HG03066 (cell line): ENCODE data around the gene NOL9.

Experiments
- ATAC-seq: cut with Tn5 transposase; IDR thresholded peaks from one replicate; pipeline ENCODE4 v1.9.1; 2021; ENCODE audit warnings: low read depth; ENCODE audit not compliant: unreplicated experiment

NOL9 gene

DNA sequence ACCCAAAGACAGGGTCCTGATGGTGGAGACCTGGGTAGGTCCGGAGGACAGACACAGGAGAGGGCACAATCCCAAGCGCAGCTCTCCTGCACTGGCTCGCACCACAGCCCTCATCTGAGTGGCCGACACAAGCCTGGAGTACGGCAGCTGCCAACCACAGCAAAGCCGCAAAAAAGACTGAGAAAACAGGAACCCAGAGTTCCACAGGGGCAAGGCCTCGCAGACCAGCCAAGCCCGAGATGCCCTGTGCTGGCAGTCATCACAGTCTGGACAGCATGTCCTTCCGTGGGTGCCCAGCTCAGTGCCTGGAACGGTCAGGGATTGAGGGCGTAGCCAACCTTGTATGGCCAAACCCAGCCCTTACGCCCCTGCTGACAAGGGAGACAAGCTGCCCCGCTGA lies 36.9 kb upstream of the NOL9 start:
- no peak for ATAC-seq

DNA sequence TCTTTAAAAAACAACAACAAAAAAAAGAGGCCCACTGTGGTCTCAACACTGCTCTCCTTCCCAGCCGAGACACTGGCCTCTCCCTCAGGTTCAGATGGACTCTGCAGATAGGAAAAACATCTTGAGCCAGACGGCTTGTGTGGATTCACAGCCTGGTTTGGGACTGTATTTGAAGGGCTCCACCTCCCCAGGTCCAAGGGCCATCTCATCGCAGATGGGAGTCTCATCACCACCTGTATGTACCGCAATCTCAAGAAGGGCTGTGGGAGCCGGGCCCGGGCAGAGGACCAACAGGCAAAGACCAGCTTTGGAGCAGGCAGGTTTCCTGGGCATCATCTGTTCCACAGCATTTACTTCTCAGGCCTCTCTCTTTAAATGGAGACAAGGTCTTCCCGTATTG lies 35.7 kb upstream of the NOL9 start:
- ATAC-seq: no peak

DNA sequence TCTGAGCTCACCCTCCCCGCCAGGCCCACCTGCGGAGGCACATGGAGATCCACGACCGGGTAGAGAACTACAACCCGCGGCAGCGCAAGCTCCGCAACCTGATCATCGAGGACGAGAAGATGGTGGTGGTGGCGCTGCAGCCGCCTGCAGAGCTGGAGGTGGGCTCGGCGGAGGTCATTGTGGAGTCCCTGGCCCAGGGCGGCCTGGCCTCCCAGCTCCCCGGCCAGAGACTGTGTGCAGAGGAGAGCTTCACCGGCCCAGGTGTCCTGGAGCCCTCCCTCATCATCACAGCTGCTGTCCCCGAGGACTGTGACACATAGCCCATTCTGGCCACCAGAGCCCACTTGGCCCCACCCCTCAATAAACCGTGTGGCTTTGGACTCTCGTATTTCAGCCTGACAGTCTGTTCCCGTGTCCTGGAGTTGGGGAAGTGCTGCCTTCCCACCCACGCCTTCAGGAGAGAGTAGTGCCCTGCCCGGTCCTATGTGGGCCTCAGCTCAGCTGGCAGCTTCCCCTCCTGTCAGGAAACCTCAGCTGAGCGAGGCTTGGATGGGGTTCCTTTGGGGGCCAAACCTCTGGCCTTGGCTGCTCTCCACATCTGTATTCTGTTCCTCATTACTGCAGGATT lies 34.7 kb upstream of the NOL9 start:
- ATAC-seq: no peak

DNA sequence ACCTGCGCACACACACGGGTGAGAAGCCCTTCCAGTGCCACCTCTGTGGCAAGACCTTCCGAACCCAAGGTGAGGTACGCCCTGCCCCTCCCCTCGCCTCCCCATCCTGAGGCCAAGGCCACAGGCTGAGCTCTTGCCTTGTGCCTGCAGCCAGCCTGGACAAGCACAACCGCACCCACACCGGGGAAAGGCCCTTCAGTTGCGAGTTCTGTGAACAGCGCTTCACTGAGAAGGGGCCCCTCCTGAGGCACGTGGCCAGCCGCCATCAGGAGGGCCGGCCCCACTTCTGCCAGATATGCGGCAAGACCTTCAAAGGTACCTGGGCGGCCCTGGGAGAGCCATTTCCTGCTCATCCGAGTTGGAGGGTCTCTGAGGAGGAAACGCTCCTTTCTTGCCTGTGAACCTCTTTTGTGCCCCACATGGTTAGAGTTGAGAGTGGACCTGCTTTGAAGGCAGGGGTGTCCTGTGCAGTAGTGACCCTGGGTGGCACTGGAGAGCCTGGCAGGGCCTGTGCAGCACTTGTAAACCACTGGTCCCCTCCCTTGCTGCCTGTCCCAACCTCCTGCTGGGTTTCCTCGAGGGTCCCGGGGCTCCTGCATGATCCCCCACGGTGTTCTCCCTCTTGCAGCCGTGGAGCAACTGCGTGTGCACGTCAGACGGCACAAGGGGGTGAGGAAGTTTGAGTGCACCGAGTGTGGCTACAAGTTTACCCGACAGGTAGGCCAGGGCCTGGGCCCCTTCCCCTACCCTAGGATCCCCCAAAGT lies 34.0 kb upstream of the NOL9 start:
- no peak for ATAC-seq

DNA sequence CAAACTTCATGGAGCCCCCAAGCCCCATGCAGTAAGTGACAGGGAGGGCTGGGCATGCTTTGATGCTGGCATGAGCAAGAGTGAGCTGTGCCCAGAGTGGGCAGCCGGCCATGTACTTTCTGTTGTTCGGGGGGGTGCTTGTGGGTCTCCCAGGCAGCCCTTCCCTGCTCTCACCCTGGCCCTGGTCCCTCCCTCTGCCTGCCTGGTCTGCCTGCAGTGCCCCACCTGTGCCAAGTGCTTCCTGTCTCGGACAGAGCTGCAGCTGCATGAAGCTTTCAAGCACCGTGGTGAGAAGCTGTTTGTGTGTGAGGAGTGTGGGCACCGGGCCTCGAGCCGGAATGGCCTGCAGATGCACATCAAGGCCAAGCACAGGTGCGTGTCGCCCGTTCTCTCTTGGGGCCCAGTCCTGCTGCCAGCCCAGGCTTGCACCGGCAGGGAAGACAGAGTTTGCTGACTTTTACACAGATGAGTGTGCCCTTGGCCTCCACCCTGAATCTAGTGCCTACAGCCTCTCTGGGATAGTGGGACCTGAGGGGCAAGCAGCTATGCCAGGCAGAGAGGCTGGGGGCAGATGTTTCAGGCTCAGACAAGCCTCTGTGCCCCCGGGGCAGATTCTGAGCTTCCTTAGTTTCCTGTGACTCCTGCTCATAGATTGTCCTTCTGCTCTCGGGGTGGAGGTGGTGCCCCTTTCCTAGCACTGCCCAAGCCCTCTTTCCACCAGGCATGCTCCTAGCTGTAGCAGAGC lies 33.1 kb upstream of the NOL9 start:
- no peak for ATAC-seq

DNA sequence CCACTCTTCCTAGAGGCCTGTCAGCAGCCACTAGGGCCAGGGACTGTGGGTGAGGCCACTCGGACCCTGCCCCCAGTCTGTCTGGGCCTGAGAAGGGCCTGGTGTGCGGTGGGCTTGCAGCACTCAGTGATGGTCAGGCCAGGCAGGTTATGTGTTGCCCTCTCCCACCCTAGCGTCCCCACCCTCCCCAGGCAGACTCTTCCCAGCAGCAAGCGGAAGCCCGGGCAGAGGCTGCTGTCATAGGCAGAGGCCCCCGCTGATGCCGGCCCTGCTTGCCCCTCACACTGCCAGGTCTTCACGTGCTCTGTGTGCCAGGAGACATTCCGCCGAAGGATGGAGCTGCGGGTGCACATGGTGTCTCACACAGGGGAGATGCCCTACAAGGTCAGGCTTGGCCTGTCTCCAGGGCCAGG lies 32.1 kb upstream of the NOL9 start:
- no peak for ATAC-seq

DNA sequence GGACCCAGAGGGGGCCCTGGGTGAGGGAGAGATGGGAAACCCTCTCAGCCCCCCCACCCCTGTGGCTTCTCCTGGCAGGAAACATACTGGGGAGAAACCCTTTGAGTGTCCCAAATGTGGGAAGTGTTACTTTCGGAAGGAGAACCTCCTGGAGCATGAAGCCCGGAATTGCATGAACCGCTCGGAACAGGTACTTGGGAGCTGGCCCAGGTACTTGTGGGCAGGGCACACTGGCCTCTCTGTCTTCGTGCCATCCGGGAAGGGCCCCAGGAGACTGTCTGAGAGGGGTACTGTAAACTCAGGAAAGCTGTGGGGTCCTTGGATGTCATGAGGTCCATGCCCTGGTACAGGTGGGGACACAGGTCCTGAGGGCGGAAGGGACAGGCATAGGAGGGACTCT lies 31.5 kb upstream of the NOL9 start:
- ATAC-seq: no peak

DNA sequence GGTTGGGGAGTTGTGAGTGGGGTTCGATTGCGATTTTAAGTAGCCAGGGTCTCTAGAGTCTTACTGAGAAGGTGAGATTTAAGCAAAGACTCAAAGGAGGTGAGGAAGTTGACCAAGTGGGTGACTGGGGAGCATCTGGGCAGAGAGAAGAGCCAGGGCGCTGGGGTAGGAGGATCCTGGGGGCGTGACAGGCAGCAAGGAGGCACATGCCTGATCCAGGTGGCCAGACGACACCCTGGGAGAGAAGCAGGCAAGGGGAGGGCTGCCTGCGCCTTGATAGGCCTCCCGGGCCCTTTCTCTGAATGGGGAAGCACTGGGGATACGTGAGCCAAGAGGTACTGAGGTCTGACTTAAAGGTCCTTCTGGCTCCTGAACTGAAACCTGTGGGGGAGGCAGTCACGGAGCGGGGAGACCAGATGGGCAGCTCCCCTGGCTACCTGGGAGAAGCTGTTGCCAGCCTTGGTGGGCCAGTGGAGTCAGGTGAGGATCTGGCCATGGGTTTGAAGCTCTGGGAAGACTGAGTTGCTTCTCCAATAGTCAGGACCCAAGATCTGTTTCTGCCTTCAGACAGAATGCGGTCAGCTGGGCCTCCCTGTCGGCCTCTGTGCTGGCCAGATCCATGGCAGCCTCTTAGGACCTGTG lies 30.9 kb upstream of the NOL9 start:
- no peak for ATAC-seq

DNA sequence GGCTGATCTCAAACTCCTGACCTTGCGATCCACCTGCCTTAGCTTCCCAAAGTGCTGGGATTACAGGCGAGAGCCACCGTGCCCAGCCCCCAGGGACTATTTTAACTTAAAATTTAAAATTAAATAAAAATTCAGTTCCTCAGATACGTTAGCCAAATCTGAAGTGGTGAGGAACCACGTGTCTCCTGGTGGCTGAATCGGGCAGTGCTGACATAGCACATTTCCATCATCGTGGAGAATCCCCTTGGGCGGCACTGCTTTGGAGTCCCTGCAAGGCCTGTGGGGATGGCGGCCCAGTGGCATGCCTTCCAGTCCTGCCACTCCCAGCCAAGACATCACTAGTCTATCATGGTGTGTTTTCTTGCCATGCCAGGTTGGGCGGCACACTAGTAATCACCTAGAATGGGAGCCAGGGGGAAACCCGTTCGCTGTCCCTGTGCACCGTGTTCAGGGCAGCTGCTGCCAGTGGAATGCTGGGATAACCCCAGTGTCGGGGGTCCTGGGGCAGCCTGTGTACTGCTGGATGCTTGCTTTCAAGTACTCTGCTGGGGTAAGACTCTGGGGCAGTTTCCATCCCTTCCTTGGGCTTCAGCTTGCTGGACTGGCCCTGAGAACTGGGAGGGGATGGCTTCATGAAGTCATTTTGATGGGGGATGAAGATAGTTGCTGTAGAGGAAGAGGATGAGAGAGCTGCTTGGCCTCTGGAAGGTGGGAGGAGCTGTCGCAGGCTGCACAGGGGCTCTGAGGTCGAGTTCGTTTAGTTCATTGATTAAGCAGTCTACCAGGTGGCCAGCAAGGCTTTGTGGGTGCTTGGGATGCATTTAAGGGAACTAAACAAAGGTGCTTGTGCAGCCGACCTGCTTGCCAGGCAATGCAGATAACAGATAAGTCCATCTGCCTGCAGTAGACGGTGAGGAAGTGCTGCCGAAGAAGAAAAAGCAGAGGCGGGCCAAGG lies 30.1 kb upstream of the NOL9 start:
- ATAC-seq: no peak

DNA sequence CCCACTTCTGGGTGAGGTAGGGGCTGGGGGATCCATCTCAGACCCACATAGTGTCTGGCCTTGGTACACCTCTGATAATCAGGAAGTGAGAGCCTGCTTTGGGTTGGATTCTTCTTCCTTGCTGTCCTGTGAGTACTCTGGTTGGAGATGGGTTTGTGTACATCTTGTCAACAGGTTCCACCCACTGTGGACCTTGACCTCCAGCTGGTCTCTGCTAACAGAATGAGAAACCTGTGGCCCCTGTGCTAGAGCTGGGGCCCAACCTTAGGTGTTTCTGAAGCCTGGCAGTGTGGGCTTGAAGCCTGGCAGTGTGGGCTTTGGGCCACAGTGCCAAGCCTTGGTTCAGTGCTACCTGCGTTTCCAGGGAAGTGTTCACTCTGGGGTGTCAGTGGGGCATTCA lies 28.1 kb upstream of the NOL9 start:
- no peak for ATAC-seq

DNA sequence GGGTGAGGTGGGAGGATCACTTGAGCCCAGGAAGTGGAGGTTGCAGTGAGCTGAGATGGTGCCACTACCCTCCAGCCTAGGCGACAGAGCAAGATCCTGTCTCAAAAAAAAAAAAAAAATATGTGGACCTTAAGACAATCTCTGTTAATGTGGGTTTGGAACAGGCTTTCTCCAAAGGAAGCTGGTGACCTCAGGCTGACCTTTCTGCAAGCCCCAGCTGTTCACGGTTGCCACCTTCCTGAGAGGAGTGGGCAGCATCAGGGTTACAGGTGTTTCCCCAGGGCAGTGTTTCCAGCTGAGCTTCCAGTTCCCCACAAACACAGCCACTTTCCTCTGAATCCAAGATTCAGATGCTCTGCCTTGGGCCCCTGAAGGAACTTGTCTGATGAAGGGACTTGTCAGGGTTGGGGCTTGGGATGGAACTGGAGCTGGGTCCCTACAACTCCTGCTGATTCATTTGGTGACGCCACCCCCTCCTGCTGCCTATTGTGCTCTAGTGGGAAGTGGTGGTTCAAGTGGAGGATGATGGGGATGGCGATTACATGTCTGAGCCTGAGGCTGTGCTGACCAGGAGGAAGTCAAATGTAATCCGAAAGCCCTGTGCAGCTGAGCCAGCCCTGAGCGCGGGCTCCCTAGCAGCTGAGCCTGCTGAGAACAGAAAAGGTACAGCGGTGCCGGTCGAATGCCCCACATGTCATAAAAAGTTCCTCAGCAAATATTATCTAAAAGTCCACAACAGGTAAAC lies 27.4 kb upstream of the NOL9 start:
- no peak for ATAC-seq

DNA sequence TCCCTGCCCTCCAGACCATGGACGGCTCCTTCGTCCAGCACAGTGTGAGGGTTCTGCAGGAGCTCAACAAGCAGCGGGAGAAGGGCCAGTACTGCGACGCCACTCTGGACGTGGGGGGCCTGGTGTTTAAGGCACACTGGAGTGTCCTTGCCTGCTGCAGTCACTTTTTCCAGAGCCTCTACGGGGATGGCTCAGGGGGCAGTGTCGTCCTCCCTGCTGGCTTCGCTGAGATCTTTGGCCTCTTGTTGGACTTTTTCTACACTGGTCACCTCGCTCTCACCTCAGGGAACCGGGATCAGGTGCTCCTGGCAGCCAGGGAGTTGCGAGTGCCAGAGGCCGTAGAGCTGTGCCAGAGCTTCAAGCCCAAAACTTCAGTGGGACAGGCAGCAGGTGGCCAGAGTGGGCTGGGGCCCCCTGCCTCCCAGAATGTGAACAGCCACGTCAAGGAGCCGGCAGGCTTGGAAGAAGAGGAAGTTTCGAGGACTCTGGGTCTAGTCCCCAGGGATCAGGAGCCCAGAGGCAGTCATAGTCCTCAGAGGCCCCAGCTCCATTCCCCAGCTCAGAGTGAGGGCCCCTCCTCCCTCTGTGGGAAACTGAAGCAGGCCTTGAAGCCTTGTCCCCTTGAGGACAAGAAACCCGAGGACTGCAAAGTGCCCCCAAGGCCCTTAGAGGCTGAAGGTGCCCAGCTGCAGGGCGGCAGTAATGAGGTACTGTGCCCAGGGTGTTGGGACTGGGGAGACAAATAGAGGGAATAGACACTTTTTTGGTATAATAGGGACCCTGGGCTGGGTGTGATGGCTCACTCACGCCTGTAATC lies 26.5 kb upstream of the NOL9 start:
- ATAC-seq: no peak

DNA sequence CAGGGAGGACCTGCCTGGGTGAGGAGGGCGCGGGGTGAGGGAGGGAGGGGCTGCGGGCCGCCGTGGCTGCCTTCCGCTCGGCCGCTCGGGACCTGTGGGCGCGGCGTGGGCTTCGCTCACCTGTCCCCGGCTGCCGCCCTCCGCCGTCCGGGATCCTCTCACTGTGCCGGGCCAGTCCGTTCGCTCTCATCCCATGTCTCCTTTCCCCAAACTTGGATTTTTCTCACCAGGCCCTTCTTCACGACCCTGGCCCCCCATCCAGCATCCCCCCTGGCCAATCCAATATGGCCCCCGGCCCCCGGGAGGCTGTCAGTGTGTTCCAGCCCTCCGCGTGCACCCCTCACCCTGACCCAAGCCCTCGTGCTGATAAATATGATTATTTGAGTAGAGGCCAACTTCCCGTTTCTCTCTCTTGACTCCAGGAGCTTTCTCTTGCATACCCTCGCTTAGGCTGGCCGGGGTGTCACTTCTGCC lies 25.8 kb upstream of the NOL9 start:
- ATAC-seq: no peak

DNA sequence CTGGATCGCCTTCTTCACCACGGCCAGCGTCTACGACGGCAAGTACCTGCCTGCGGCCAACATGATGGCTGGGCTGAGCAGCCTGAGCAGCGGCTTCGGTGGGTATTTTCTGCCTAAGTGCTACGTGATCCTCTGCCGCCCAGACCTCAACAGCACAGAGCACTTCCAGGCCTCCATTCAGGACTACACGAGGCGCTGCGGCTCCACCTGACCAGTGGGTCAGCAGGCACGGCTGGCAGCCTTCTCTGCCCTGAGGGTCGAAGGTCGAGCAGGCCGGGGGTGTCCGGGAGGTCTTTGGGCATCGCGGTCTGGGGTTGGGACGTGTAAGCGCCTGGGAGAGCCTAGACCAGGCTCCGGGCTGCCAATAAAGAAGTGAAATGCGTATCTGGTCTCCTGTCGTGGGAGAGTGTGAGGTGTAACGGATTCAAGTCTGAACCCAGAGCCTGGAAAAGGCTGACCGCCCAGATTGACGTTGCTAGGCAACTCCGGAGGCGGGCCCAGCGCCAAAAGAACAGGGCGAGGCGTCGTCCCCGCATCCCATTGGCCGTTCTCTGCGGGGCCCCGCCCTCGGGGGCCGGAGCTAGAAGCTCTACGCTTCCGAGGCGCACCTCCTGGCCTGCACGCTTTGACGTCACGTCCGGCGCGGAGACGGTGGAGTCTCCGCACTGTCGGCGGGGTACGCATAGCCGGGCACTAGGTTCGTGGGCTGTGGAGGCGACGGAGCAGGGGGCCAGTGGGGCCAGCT lies 25.2 kb upstream of the NOL9 start, which contains the start of gene ZBTB48:
Gene ZBTB48 (plus strand): TSS at position 621 of the 745 bp plus-strand sequence. CDS start 616 bp downstream, outside the sequence.
- peak; percentile 87 for ATAC-seq

DNA sequence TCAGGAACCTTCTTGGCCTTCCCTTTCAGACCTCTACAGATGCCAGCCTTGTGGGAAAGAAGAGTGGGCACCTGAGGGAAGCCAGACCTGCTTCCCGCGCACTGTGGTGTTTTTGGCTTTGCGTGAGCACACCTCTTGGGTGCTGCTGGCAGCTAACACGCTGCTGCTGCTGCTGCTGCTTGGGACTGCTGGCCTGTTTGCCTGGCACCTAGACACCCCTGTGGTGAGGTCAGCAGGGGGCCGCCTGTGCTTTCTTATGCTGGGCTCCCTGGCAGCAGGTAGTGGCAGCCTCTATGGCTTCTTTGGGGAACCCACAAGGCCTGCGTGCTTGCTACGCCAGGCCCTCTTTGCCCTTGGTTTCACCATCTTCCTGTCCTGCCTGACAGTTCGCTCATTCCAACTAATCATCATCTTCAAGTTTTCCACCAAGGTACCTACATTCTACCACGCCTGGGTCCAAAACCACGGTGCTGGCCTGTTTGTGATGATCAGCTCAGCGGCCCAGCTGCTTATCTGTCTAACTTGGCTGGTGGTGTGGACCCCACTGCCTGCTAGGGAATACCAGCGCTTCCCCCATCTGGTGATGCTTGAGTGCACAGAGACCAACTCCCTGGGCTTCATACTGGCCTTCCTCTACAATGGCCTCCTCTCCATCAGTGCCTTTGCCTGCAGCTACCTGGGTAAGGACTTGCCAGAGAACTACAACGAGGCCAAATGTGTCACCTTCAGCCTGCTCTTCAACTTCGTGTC lies 24.5 kb upstream of the NOL9 start:
- ATAC-seq: no peak

DNA sequence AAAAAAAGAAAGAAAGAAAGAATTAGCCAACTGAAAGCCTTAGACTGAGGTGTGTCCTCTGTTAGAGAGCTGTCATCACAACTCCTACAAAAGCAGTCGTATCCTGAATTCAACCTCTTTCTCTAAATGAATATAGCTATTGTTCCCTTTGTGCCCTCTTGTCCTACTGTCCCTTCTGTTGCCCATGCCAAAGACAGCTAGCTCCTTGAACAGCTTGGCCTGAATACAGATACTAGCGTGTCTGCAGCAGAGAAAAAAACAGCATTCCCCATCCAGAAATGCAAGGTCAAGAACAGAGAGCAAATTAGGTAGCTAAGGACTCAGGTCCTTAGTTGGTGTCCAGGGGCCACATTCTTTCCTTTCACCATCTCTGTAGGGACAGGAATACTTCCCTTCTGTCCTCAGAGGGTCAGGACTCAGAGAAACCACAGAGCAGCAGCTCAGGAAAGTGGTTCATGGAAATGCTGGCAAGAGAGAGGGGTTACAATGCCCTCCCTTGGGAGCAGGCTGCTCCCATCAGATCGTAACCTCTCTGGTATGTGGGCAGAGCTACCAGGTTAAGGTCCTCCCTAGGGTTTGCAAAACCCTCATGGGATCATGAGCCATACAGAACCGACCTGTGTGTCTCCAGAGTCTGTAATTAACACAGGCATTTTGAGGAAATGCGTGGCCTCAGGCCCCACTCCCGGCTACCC lies 23.7 kb upstream of the NOL9 start:
- ATAC-seq: no peak
